IMR-90 (cell line): ENCODE measurements around the gene PTN. TPM values are rescaled to one million over a fixed set of nuclear protein-coding genes. Genes with fewer than 3 reads are reported as not detected.

ENCODE experiments used
- ATAC-seq: fragments of 200-7000 bp; cut with Tn5 transposase; 2 replicates; pipeline ENCODE4 v1.9.1; 2020; ENCODE audit warnings: low read depth, mild to moderate bottlenecking, moderate library complexity
- BruUV-seq: library from RNA; stranded (reverse); fragments of 400-500 nt; replicated peaks from 2 replicates; lab custom pipeline; 2021; lab: Mats Ljungman, UMichigan
- CTCF ChIA-PET: fragments of 300-600 bp; formaldehyde crosslinking; extraction: SDS; loops from one replicate; lab custom pipeline; 2021; ENCODE audit warnings: antibody characterized with exemption; lab: Yijun Ruan, JAX
- POLR2A ChIA-PET: fragments of 300-600 bp; sonication (Branson Sonifier 250); formaldehyde crosslinking; loops from one replicate; lab custom pipeline; 2022; ENCODE audit warnings: antibody characterized with exemption; ENCODE audit not compliant: unreplicated experiment; lab: Charles Lee
- DNase-seq: peaks from one replicate; pipeline ENCODE4 v3.0.0; 2013
- H2AFZ ChIP-seq: replicated peaks from 2 replicates; pipeline ENCODE3; 2013; ENCODE audit warnings: low read length, mild to moderate bottlenecking; ENCODE audit not compliant: poor library complexity
- H2AK5ac ChIP-seq: 2 replicates; pipeline ENCODE4 v1.6.1; 2013; ENCODE audit warnings: low read depth, low read length, inconsistent platforms
- H2AK9ac ChIP-seq: replicated peaks from 2 replicates; pipeline ENCODE3; 2013; ENCODE audit warnings: mild to moderate bottlenecking, low read depth, low read length, moderate library complexity; ENCODE audit not compliant: poor library complexity
- H2BK120ac ChIP-seq: 2 replicates; pipeline ENCODE4 v1.6.1; 2013; ENCODE audit warnings: low read depth, low read length, inconsistent platforms
- H2BK15ac ChIP-seq: 3 replicates; pipeline ENCODE4 v1.6.1; 2013; ENCODE audit warnings: low read depth, low read length, inconsistent platforms
- H2BK20ac ChIP-seq: 2 replicates; pipeline ENCODE4 v1.6.1; 2013; ENCODE audit warnings: low read depth, mild to moderate bottlenecking, inconsistent platforms, low read length, moderate library complexity
- H2BK5ac ChIP-seq: 2 replicates; pipeline ENCODE4 v1.6.1; 2013; ENCODE audit warnings: mild to moderate bottlenecking, low read depth, low read length, inconsistent platforms; ENCODE audit not compliant: poor library complexity, severe bottlenecking
- H3K14ac ChIP-seq: replicated peaks from 2 replicates; pipeline ENCODE4 v1.6.1; 2013; ENCODE audit warnings: low read depth, low read length, inconsistent platforms
- H3K18ac ChIP-seq: 2 replicates; pipeline ENCODE4 v1.6.1; 2013; ENCODE audit warnings: low read depth, low read length, control low read depth
- H3K23ac ChIP-seq: 2 replicates; pipeline ENCODE4 v1.6.1; 2013; ENCODE audit warnings: low read depth, low read length, inconsistent platforms
- H3K27ac ChIP-seq: 2 replicates; pipeline ENCODE4 v1.5.1; 2013; ENCODE audit warnings: mild to moderate bottlenecking, control low read depth, low read length; ENCODE audit not compliant: insufficient read depth
- H3K27me3 ChIP-seq: 2 replicates; pipeline ENCODE4 v1.6.1; 2013; ENCODE audit warnings: low read length; ENCODE audit not compliant: control insufficient read depth, insufficient read depth
- H3K36me3 ChIP-seq: 2 replicates; pipeline ENCODE4 v1.6.1; 2013; ENCODE audit warnings: low read length, mixed read lengths; ENCODE audit not compliant: control insufficient read depth, insufficient read depth
- H3K4ac ChIP-seq: 2 replicates; pipeline ENCODE4 v1.6.1; 2013; ENCODE audit warnings: low read depth, low read length, inconsistent platforms
- H3K4me1 ChIP-seq: 2 replicates; pipeline ENCODE4 v1.6.1; 2013; ENCODE audit warnings: low read length, mixed read lengths; ENCODE audit not compliant: control insufficient read depth, insufficient read depth
- H3K4me2 ChIP-seq: 2 replicates; pipeline ENCODE4 v1.6.1; 2013; ENCODE audit warnings: low read depth, mild to moderate bottlenecking, control low read depth, low read length, moderate library complexity
- H3K4me3 ChIP-seq: 2 replicates; pipeline ENCODE4 v1.5.1; 2013; ENCODE audit warnings: low read depth, mild to moderate bottlenecking, control low read depth, low read length, moderate library complexity; ENCODE audit not compliant: insufficient read depth
- H3K56ac ChIP-seq: 2 replicates; pipeline ENCODE4 v1.6.1; 2013; ENCODE audit warnings: low read length, inconsistent platforms; ENCODE audit not compliant: insufficient read depth; ENCODE audit errors: extremely low read depth
- H3K79me1 ChIP-seq, 2 experiments: 2 replicates each; pipeline ENCODE4 v1.6.1; 2013; ENCODE audit warnings: low read length in 2 of 2, inconsistent platforms in 1 of 2, low read depth in 1 of 2
- H3K9ac ChIP-seq: 2 replicates; pipeline ENCODE4 v1.6.1; 2013; ENCODE audit warnings: low read depth, low read length, control low read depth
- H3K9me1 ChIP-seq: 2 replicates; pipeline ENCODE4 v1.6.1; 2013; ENCODE audit warnings: low read length, inconsistent platforms; ENCODE audit not compliant: insufficient read depth
- H3K9me3 ChIP-seq: 2 replicates; pipeline ENCODE4 v1.6.1; 2013; ENCODE audit warnings: low read length; ENCODE audit not compliant: control insufficient read depth, insufficient read depth
- H4K20me1 ChIP-seq: 2 replicates; pipeline ENCODE4 v1.6.1; 2013; ENCODE audit warnings: low read length, inconsistent platforms; ENCODE audit not compliant: insufficient read depth
- H4K5ac ChIP-seq: 2 replicates; pipeline ENCODE4 v1.6.1; 2013; ENCODE audit warnings: mild to moderate bottlenecking, low read depth, low read length, control low read depth
- H4K8ac ChIP-seq, 2 experiments: 2 replicates each; pipeline ENCODE4 v1.6.1; 2013; ENCODE audit warnings: low read depth in 2 of 2, low read length in 2 of 2, control low read depth in 1 of 2, inconsistent platforms in 1 of 2
- H4K91ac ChIP-seq: 2 replicates; pipeline ENCODE4 v1.6.1; 2013; ENCODE audit warnings: low read depth, low read length, inconsistent platforms; ENCODE audit not compliant: insufficient read depth
- BHLHE40 ChIP-seq: fragments of 150-350 bp; IDR thresholded peaks from 2 replicates; pipeline ENCODE4 v1.6.1; 2016; ENCODE audit warnings: mild to moderate bottlenecking, low read depth, low read length
- CEBPB ChIP-seq: IDR thresholded peaks from 2 replicates; pipeline ENCODE4 v1.6.1; 2012; ENCODE audit warnings: low read depth, low read length, improper control_type of control experiment
- FOS ChIP-seq: fragments of 150-350 bp; IDR thresholded peaks from 2 replicates; pipeline ENCODE4 v1.6.1; 2016; ENCODE audit warnings: low read depth, low read length
- MAFK ChIP-seq: IDR thresholded peaks from 2 replicates; pipeline ENCODE4 v1.6.1; 2012; ENCODE audit warnings: low read depth, low read length, improper control_type of control experiment
- MAZ ChIP-seq: IDR thresholded peaks from 2 replicates; pipeline ENCODE4 v1.6.1; 2012; ENCODE audit warnings: low read depth, mild to moderate bottlenecking, low read length, improper control_type of control experiment, moderate library complexity, borderline replicate concordance
- MXI1 ChIP-seq: IDR thresholded peaks from 2 replicates; pipeline ENCODE4 v1.6.1; 2012; ENCODE audit warnings: low read depth, mild to moderate bottlenecking, low read length, moderate library complexity, borderline replicate concordance
- NFE2L2 ChIP-seq: fragments of 150-350 bp; IDR thresholded peaks from 2 replicates; pipeline ENCODE4 v1.6.1; 2016; ENCODE audit warnings: low read depth, mild to moderate bottlenecking, low read length
- RAD21 ChIP-seq: IDR thresholded peaks from 2 replicates; pipeline ENCODE4 v1.6.1; 2012; ENCODE audit warnings: low read length, improper control_type of control experiment
- SMC3 ChIP-seq: fragments of 150-350 bp; IDR thresholded peaks from 2 replicates; pipeline ENCODE4 v1.6.1; 2016; ENCODE audit warnings: low read depth, mild to moderate bottlenecking, antibody characterized with exemption, low read length, moderate library complexity
- WGBS, 2 experiments: methylation state at CpG; one replicate each; pipeline versions ENCODE4 v1.1.5 to v1.1.7; 2013; ENCODE audit warnings: missing lambda C conversion rate in 2 of 2; ENCODE audit not compliant: insufficient read length in 1 of 2; ENCODE audit errors: extremely low coverage in 2 of 2; 5-methylcytosine and 5-hydroxymethylcytosine counted together
- dilution Hi-C: fragments of 300-500 bp; cut with HindIII; formaldehyde crosslinking; loops from one replicate; pipeline ENCODE4 v1.14.3; 2018; ENCODE audit warnings: low sequenced_read_pairs; ENCODE audit not compliant: unreplicated experiment
- in situ Hi-C: fragments of 300-500 bp; cut with MboI; formaldehyde crosslinking; loops from 3 replicates; pipeline ENCODE4 v1.14.3; 2019; ENCODE audit warnings: low sequenced_read_pairs, inconsistent platforms, mixed read lengths
- intact Hi-C: fragments of 100-400 bp; cut with micrococcal nuclease; formaldehyde crosslinking; loops from 2 replicates; pipeline ENCODE4 v1.10.0; 2022
- polyA plus RNA-seq, 3 experiments: library from polyadenylated mRNA; depleted of rRNA; stranded (reverse); fragments of >200 nt; gene quantifications; 2 replicates each; pipeline ENCODE4 v1.2.3, GENCODE V29; 2012; ENCODE audit warnings: low replicate concordance in 1 of 3
- total RNA-seq: library from RNA; depleted of rRNA; stranded (reverse); fragments of >200 nt; gene quantifications from 2 replicates; pipeline ENCODE4 v1.2.3, GENCODE V29; 2012
- TF ChIP-seq, protein P1 (sequence below): fragments of 150-350 bp; IDR thresholded peaks from 2 replicates; pipeline ENCODE4 v1.6.1; 2016; ENCODE audit warnings: low read depth, mild to moderate bottlenecking, low read length, moderate library complexity, borderline replicate concordance
- TF ChIP-seq, protein P2 (sequence below): fragments of 150-350 bp; IDR thresholded peaks from 2 replicates; pipeline ENCODE4 v1.6.1; 2017; ENCODE audit warnings: mild to moderate bottlenecking, antibody characterized with exemption, low read length, low read depth

Gene PTN
- total and polyA plus RNA-seq, 2 of the 4 experiments (the other 2 are of a cell fraction) = 61.7 to 186 TPM

DNA sequence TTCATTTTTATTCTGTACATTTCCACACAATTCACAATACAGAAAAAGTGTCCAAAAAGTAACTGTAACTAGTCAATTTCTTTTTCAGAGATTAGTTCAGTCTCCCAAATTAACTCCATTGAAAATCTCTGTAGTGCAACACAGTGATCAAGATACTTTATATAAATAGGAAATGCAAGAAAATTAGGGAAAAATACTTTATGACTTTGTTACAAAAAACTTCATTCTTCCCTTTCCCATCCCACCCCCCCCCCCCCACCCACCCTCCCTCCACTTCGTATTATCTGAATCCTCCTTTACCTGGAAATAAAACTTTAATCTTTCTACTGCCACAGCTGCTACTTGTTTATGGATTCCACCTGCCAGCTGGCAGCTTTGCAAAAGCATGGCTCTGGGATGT is 37.5 kb upstream of the PTN start:
- H2AK9ac ChIP-seq = no peak overlapping the region
- no peaks in the 10 kb centered on the region for H3K9me1 ChIP-seq
- DNase-seq (no peak), ATAC-seq (no peak)
- H3K4me3 ChIP-seq = no peak overlapping the region
- no TSS peak for BruUV-seq
- H4K5ac ChIP-seq = no peak overlapping the region
- H3K56ac ChIP-seq = no peak overlapping the region
- H4K91ac ChIP-seq = no peak overlapping the region
- ChIA-PET CTCF (no interaction called here), POLR2A (no interaction called here)
- TF ChIP-seq, protein P1, sequence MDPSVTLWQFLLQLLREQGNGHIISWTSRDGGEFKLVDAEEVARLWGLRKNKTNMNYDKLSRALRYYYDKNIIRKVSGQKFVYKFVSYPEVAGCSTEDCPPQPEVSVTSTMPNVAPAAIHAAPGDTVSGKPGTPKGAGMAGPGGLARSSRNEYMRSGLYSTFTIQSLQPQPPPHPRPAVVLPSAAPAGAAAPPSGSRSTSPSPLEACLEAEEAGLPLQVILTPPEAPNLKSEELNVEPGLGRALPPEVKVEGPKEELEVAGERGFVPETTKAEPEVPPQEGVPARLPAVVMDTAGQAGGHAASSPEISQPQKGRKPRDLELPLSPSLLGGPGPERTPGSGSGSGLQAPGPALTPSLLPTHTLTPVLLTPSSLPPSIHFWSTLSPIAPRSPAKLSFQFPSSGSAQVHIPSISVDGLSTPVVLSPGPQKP = no peak
- TF ChIP-seq BHLHE40 (no peak), CEBPB (no peak), FOS (no peak), MAFK (no peak), MXI1 (no peak), RAD21 (no peak), NFE2L2 (no peak), SMC3 (no peak), MAZ (no peak)
- TF ChIP-seq, protein P2, sequence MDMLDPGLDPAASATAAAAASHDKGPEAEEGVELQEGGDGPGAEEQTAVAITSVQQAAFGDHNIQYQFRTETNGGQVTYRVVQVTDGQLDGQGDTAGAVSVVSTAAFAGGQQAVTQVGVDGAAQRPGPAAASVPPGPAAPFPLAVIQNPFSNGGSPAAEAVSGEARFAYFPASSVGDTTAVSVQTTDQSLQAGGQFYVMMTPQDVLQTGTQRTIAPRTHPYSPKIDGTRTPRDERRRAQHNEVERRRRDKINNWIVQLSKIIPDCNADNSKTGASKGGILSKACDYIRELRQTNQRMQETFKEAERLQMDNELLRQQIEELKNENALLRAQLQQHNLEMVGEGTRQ = no peak
- no peaks in the 10 kb centered on the region for H3K36me3 ChIP-seq
- H3K23ac ChIP-seq = no peak overlapping the region
- H2BK120ac ChIP-seq = no peak overlapping the region
- no CpG with 5 or more reads among the region's 1 CpG for WGBS, 2 experiments
- H2BK5ac ChIP-seq = no peak overlapping the region
- no peak overlapping the region for H2BK20ac ChIP-seq
- H3K4me2 ChIP-seq = no peak overlapping the region
- no peaks in the 10 kb centered on the region for H4K20me1 ChIP-seq
- no peaks in the 10 kb centered on the region for H3K4me1 ChIP-seq
- no peak overlapping the region for H3K14ac ChIP-seq
- no peaks in the 10 kb centered on the region for H3K27me3 ChIP-seq
- in situ Hi-C loops = no loop called here
- intact Hi-C loops = no loop called here
- H2AK5ac ChIP-seq = no peak overlapping the region
- H3K9ac ChIP-seq = no peak overlapping the region
- no peak overlapping the region for H3K27ac ChIP-seq
- H3K79me1 ChIP-seq = no peaks in the 10 kb centered on the region
- no peak overlapping the region for H3K18ac ChIP-seq
- no peak overlapping the region for H2AFZ ChIP-seq
- no peak overlapping the region for H3K4ac ChIP-seq
- no peaks in the 10 kb centered on the region for H3K9me3 ChIP-seq
- no peak overlapping the region for H2BK15ac ChIP-seq
- dilution Hi-C loops = no loop called here
- H4K8ac ChIP-seq = no peak overlapping the region
